Omental fat pad (tissue), 4 donors: ENCODE data around the gene RGS10. TPM values are rescaled to one million over a fixed set of nuclear protein-coding genes. Genes with fewer than 3 reads are reported as not detected.

Source experiments
- ATAC-seq: fragments of 150-250 bp; one replicate; pipeline ENCODE4 v1.9.1; 2016; ENCODE audit warnings: mild to moderate bottlenecking, moderate library complexity; ENCODE audit not compliant: low FRiP score
- DNase-seq: peaks from one replicate; pipeline ENCODE4 v3.0.0-alpha.2; 2019; ENCODE audit warnings: low spot score
- total RNA-seq, 4 donors: library from RNA; depleted of rRNA; stranded (reverse); fragments of >200 nt; gene quantifications; one replicate each; pipeline ENCODE4 v1.1.0, GENCODE V29; 2016
- TF ChIP-seq, protein P1 (sequence below), 3 donors: fragments of 450-650 bp; IDR thresholded peaks; one replicate each; pipeline ENCODE4 v1.5.1; 2016 to 2017; ENCODE audit warnings: antibody characterized with exemption in 3 of 3, mild to moderate bottlenecking in 3 of 3, moderate library complexity in 2 of 3

Gene RGS10
- total RNA-seq, 4 donors from 2014 or later: 12.3 to 40.2 (median 18.7) TPM

DNA sequence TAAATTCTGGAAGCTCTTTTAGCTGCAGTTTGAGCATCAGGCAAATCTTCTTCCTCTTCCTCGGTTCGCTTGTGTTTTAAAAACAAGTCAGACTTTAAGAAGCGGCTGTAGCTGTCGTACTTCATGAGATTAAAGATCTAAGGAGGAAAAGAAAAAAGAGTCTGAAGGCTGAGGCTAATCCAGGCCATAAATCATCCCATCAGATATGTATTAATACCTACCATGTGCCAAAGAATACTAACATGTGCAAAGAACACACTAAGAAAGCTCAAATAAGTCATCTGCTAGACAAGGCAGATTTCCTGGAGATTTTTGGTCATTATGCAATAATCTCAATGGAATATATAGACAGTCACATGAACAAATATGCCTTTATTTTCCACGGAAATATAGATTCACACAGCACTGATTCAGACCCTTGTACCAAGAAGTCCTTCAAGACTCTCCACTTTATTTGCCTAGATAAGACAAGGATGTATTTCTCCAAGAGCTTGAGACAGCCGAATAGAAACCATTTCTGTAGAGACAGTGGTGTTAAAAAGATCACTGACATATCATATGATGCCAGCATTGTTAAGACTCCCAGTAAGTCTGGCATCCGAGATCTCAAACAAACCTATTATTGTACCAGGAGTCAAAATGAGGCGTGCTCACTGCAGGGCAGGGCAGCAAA lies 42.3 kb downstream of the RGS10 start:
- DNase-seq: no peak
- TF ChIP-seq, protein P1, sequence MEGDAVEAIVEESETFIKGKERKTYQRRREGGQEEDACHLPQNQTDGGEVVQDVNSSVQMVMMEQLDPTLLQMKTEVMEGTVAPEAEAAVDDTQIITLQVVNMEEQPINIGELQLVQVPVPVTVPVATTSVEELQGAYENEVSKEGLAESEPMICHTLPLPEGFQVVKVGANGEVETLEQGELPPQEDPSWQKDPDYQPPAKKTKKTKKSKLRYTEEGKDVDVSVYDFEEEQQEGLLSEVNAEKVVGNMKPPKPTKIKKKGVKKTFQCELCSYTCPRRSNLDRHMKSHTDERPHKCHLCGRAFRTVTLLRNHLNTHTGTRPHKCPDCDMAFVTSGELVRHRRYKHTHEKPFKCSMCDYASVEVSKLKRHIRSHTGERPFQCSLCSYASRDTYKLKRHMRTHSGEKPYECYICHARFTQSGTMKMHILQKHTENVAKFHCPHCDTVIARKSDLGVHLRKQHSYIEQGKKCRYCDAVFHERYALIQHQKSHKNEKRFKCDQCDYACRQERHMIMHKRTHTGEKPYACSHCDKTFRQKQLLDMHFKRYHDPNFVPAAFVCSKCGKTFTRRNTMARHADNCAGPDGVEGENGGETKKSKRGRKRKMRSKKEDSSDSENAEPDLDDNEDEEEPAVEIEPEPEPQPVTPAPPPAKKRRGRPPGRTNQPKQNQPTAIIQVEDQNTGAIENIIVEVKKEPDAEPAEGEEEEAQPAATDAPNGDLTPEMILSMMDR (IDR thresholded peaks at IDR 0.05): no peak
- ATAC-seq: no peak

DNA sequence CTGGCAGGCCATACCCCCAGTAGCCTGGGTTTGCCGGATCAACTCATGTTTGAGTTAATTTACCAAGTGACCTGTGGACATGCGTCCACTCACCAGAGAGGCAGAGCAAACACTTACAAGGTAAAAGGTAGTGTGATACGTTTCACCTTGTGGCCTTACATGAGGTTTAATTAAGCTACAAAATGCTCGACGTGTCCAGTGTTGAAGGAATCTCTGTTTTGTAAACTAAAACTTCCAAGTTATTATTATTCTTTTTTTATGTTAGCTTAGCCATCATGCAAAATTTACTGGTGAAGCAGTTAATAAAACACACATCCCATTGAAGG lies 42.9 kb downstream of the RGS10 start:
- DNase-seq: no peak
- TF ChIP-seq, protein P1 (IDR thresholded peaks at IDR 0.05): no peak
- no peak for ATAC-seq

DNA sequence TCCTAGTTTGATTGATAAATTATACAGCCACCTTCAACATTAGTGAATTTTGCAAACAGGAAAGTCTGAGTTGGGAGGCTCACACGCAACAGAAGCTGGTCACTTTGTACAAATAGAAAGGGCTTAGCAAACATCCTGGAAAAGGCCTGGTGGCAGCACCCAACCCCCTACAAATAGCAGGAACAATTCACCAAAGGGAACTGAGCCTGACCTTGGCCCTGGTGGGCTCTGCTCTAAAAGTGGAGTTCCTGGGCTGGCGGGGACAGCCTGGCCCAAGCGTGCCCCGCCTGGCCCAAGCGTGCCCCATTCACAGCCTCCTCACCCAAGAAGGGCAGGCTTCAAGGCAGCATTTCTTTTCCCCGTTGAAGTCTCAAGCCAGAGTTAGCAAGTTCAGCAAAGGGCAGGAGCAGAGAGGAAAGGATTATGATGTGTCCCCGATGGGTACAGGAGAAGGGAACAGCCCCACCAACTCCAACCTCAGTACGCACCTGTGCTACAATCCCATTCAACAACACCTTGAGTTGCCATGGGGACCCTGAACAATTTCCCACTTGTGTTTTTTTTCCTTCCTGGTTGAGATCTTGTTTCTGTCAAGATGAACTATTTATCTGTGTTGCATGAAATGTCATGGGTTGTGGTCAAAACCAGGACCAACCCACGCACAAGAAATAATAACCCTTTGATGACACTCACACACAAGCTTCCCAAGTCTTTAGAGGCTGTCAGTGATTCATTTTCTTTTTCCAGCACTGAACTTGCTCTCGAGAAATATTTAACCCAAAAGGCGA lies 43.4 kb downstream of the RGS10 start:
- ATAC-seq: no peak
- DNase-seq: no peak
- TF ChIP-seq, protein P1 (IDR thresholded peaks at IDR 0.05): no peak

DNA sequence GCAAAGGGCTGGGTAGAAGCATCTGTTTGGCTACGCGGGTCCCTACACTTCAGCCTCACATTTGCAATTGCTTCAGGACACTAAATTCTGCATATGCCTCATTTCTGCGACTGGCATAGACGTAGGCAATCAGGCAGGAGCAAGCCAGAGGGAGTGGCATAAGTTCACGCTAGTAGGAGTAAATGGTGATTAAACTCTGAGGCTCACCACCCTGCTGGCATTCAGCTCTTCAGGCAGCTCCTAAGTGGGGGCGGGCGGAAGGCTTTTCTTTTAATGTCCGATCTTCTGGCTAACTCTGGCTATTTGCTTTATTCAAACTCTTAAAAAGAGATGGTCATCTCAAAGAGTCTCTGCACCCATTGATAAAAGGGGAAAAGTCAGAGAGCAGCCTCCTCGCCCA lies 45.3 kb downstream of the RGS10 start:
- DNase-seq (no peak), ATAC-seq (peak; percentile 79)

GRCh38 chr10:119496273-119496672 lies 46.2 kb downstream of the RGS10 start:
- no peak for ATAC-seq
- DNase-seq: no peak
- TF ChIP-seq, protein P1 (IDR thresholded peaks at IDR 0.05): no peak

More for the DNA sequence above, 45.3 kb downstream of the RGS10 start:
- TF ChIP-seq, protein P1 (IDR thresholded peaks at IDR 0.05): no peak

DNA sequence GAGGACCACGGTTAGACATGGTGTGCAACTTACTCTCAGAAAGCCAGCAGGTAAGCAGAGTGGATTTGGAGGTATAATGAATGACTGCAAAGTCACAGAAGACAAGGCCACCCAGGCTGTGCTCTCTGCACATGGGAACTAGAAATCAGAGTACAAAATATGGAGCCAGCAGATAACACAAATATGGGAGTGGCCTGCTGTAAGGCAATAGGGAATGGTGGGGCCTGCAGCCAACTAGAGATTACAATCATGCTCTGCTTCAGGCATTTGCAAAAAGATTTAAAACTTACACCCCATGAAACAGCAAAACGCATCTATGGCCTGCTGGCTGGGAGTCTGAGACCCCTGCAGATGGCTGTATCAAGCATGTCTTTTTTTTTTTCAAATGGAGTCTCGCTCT lies 47.0 kb downstream of the RGS10 start:
- TF ChIP-seq, protein P1 (IDR thresholded peaks at IDR 0.05): no peak
- no peak for ATAC-seq
- DNase-seq: no peak
